Hematopoietic multipotent progenitor cell (in vitro differentiated cells): ENCODE measurements around the gene GJB2. TPM values are rescaled to one million over a fixed set of nuclear protein-coding genes. Genes with fewer than 3 reads are reported as not detected.
"Not testable (repeated sequence)": the region's sequence is repeated elsewhere in the genome, so short reads cannot be mapped to it uniquely, and the experiment has no call there.

Experiments
- DNase-seq, 3 donors: peaks; one replicate each; pipeline ENCODE4 v3.0.0-alpha.2; 2011 to 2015; ENCODE audit warnings: low read depth in 2 of 3, low spot score in 2 of 3
- total RNA-seq: library from RNA; depleted of rRNA; stranded (reverse); fragments of >200 nt; gene quantifications from one replicate; pipeline ENCODE4 v1.2.3, GENCODE V29; 2012

GJB2 gene
- total RNA-seq, 1 donor = not detected

DNA sequence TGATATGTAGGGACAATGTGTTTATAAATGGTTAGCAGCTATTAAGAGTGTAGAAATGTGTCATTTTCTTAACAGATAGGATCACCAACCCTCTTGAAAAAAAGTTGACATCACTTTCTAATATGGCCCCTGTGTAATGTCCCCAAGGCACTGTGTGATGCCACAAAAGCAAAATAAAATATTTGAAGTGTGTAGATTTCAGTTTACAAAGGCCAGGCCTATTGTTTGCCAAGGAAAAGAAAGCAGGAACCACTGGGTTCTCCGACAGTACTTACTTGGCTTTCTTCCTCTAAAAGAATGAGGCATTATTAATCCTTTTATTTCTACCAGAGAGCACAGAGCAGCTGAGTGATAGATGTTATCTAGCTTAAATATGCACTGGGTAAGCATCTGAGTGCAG, 21.4 kb downstream of the GJB2 start:
- DNase-seq = no peak

DNA sequence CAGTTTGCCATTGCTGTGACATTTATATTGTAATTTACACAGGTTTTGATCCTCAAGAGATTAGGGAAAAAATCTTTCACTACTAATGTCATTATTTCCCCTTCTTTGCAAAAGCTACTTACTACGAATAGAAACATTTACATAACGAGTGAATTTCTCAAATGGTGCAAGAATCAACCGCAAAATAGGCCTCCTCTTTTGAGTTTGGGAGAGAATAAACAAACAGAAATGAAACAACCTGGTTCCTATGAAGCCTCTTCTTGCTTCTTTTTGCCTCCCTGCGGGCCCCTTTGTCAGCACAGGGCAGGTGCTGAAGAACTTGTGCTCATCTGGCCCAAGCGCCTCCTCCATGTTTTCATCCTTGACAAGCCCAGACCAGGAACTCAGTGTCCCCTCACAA, 21.8 kb downstream of the GJB2 start:
- DNase-seq = no peak

GRCh38 chr13:20168396-20168795, 24.3 kb downstream of the GJB2 start:
- no peak for DNase-seq

- DNase-seq = no peak
Measured at GRCh38 chr13:20165417-20166257, 27.1 kb downstream of the GJB2 start.

- no peak for DNase-seq
Measured at GRCh38 chr13:20161951-20162300, 30.8 kb downstream of the GJB2 start.

DNA sequence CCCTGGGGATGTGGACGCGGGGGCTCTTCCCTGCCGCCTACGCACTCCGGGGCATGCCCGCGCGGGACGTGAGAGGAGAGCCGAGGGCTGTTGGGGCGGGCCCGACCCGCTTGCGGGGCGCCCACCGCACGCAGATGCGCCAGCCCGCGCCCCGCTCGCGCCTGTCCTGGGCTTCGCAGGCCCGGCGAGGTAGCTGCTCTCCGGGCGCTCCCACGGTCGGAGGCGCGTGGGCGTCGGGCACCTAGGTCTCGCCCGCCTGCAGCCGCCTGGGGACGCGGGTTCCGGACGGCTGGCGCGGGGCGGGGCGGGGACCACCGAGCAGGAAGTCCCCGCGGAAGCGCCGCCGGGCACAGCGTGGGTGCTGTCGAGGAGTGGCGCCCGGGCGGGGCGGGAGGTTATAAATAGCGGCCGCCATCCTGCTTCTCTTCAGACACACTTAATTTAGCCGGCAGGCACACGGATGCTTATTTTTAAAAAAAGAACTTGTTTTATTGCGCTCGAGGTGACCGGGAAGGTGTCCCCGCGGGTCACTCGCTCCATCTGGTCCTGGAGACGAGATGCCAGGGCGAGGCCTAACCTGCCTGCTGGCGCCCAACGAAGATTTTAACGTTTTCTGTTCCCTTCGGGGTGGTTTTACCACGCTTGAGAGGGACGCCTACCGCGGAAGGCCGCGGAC, 31.3 kb downstream of the GJB2 start:
- peak in 2 of 3 donors; percentile 37 to 55 for DNase-seq

- peak in 2 of 3 donors; percentile 17 to 40 for DNase-seq
Measured at GRCh38 chr13:20160306-20161274, 32.1 kb downstream of the GJB2 start, which contains the start of gene GJA3. Gene GJA3, minus strand, starts transcription at chr13:20161052. Its CDS starts 17,764 bp downstream, at chr13:20143288.

GRCh38 chr13:20159646-20160305, 33.0 kb downstream of the GJB2 start:
- peak in 1 of 3 donors; percentile 21 for DNase-seq

- DNase-seq = peak in 1 of 3 donors; percentile 13
Measured at GRCh38 chr13:20157151-20157796, 35.5 kb downstream of the GJB2 start.

DNA sequence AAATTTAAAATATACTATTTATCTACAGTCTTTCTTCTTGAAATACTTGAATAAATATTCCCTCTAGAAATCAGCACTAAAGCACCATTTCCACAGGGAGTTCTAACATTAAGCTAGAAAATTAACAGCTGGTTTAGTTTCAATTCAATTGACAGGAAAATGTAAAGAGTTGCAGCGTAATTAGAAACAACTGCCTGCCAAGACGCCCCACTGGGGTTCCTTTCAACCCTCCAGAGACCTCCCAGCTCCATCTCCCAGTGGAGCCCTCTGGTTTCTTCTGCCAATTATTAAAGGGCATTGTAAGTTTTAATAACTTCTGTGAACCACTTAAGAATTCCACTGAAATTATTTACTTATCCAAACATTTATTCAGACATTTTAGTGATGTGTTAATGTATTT, 36.0 kb downstream of the GJB2 start:
- no peak for DNase-seq

- not testable (repeated sequence) for DNase-seq
Measured at GRCh38 chr13:20153290-20153689, 39.4 kb downstream of the GJB2 start.

DNA sequence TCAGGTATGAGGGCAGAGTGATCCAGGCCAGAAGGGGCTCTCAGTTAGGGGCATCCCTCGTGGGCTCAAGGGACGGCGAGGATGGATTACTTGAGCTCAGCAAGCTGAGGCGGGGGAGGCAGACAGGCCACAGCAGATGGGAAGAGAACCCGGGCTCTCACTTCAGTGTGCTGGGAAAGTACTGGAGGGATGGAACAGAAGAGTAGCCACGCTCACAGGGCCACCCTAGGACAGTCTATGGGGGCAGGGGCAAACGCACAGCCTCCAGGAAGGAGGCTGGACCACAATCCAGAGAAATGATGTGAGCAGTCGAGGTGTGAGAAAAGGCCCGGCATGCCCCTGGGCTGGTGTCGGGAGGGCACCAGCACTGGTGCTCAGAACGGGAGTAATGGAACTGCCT, 41.1 kb downstream of the GJB2 start:
- DNase-seq = no peak

GRCh38 chr13:20151016-20151415, 41.7 kb downstream of the GJB2 start:
- DNase-seq = no peak

- no peak for DNase-seq
Measured at GRCh38 chr13:20150561-20150960, 42.2 kb downstream of the GJB2 start.

DNA sequence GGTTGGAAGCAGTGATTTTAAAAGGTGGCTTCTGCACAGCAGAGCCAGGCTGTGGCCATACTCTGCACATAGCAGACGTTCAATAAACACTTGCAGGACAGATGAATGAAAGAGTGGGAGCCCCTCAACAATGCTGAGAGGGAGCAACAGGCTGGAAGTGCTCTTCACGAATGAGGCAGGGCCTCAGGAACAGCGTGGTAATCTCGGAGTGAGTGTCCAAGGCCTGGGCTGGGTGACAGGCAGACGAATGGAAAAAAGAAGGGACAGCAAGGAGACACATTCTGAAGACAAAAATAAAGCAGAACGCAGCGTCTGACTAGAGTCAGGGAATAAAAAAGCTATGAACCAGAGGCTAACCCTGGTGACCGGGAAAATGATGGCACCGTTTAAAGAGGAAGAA, 43.0 kb downstream of the GJB2 start:
- DNase-seq = no peak

GRCh38 chr13:20148501-20149183, 44.1 kb downstream of the GJB2 start:
- DNase-seq = no peak

GRCh38 chr13:20146381-20146780, 46.4 kb downstream of the GJB2 start:
- no peak for DNase-seq

DNA sequence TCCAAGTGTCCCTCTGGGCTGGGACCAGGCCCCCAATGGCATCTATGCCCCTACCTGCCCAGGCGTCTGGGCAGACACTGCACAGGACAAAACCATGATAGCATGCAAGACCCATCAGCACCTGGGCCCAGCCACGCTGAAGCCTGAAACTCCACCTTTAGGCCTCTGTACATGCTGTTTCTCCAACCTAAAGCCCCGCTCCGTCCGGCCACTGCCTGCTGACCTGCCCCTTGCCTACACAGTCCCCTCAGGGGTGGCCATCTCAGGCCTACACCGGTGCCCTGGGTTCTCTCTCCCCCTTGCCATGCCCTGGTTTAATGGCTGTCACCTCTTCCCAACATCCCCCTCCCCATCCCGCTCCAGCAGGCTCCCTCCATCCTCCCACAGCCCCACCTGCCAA, 47.2 kb downstream of the GJB2 start:
- DNase-seq = no peak

DNA sequence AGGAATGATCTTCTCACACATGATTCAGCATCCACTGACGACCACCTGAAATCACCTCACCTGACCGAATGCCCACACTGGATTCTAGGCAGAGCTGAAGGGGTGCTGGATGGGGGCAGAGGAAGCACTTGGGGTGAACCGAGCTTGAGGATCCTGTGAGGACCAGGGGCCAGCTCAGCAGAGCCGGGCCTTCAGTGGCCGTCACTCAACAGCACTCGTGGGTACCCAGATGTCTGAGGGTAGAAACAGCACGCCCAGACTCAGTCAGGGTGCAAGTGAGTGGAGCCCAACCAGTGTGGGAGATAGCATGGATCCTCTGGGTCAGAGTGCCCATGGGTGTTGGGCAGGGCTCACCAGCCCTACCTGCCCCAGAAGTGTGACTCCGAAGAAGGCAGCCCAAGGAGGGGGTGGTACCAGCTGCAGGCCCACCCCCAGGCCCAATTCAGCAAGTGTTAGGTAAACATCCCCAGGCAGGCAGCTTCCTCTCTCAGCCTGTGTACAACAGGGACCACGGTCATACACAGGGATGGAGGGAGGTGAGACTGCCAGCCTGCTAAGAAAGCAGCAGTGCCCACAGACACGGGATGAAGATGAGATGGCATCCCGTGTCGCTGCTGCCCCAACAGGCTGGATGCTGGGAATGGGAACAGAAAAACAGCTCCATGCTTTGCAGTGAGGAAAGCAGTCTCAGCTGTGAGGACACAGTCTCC, 48.4 kb downstream of the GJB2 start:
- DNase-seq = no peak
